ENCODE results near the gene PTPDC1.
"Not testable (repeated sequence)": the region's sequence is repeated elsewhere in the genome, so short reads cannot be mapped to it uniquely, and the experiment has no call there.

The PTPDC1 gene

GRCh38 chr9:94101162-94101853 is 17.0 kb downstream of the PTPDC1 start:
- CTCF ChIA-PET, result no interaction called here

DNA sequence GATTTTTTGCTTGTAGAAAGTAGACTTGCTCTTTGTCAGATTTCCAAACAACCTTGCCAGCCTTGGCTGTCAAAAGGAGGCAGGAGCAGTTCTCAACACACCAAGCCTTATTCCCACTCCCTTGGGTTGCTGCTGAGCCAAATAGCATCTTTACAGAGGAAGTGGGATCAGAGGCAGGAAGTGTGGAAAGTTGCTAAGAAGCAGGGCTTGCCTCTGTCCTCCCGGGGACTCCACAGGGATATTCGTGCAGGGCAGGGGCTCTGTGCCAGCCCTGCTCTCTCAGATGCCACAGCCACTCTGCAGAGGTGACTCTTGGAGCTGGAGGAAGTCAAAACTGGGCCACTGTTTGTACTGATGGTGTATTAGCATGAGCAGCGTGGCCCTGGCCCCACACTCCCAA is 24.3 kb downstream of the PTPDC1 start:
- ChIA-PET CTCF (no interaction called here), POLR2A (no interaction called here)
- no peak for DNase-seq (ENCODE audit: extremely low spot score)
- TF ChIP-seq HDGF (IDR thresholded peaks at IDR 0.05; ENCODE audit: borderline replicate concordance) (no peak), NFRKB (IDR thresholded peaks at IDR 0.05) (no peak), L3MBTL2 (conservative IDR thresholded peaks at IDR 0.05) (no peak), FOXA1 (IDR thresholded peaks at IDR 0.05) (no peak), TARDBP (IDR thresholded peaks at IDR 0.05) (no peak), SUZ12 (IDR thresholded peaks at IDR 0.05) (no peak), ZNF384 (IDR thresholded peaks at IDR 0.05) (no peak), SP1 (IDR thresholded peaks at IDR 0.05) (no peak), FOXK2 (IDR thresholded peaks at IDR 0.05) (no peak), CTBP1 (IDR thresholded peaks at IDR 0.05; ENCODE audit: borderline replicate concordance) (no peak), ELF4 (IDR thresholded peaks at IDR 0.05) (no peak)

More at GRCh38 chr9:94101162-94101853, 17.0 kb downstream of the PTPDC1 start:
- no peak for TF ChIP-seq L3MBTL2 (conservative IDR thresholded peaks at IDR 0.05)
- TF ChIP-seq CTBP1 (IDR thresholded peaks at IDR 0.05; ENCODE audit: borderline replicate concordance), result no peak
- no peak for TF ChIP-seq ARNT (IDR thresholded peaks at IDR 0.05)
- no peak for TF ChIP-seq LEF1 (IDR thresholded peaks at IDR 0.05; ENCODE audit: borderline replicate concordance)
- no peak for TF ChIP-seq FOXM1 (IDR thresholded peaks at IDR 0.05; ENCODE audit: borderline replicate concordance)
- TF ChIP-seq HDGF (IDR thresholded peaks at IDR 0.05; ENCODE audit: borderline replicate concordance), result no peak
- POLR2A ChIA-PET, result no interaction called here
- DNase-seq (ENCODE audit: extremely low spot score), result no peak

DNA sequence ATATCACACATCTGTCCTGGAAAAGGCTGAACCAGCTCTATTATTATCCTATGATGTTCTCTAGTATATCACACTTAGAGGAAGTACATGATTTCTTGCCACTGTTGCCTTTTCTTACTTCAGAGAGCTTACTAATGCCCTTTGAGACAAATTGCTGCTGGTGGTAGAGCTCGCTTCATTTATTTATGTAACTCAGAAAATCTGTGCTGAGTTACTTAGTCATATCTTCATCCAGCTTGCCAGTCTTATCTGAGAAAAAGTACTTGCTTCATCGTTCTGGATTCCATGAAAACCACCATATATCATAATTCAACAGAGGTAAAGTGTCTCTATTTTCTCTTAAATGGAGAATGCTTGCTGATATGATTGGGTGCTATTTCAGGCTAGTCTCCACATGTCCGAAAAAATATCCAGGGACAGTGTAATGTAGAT is 26.6 kb downstream of the PTPDC1 start:
- POLR2A ChIA-PET, result interaction anchor here (1.3 kb wide), 1 partner anchor 55 kb away, joined by 6 read pairs; no protein-coding TSS in a partner anchor
- CTCF ChIA-PET, result no interaction called here
- TF ChIP-seq FOXA1 (IDR thresholded peaks at IDR 0.05), result no peak
- no peak for TF ChIP-seq ELF4 (IDR thresholded peaks at IDR 0.05)
- no peak for TF ChIP-seq FOXM1 (IDR thresholded peaks at IDR 0.05; ENCODE audit: borderline replicate concordance)
- TF ChIP-seq CTBP1 (IDR thresholded peaks at IDR 0.05; ENCODE audit: borderline replicate concordance), result no peak
- TF ChIP-seq PKNOX1 (IDR thresholded peaks at IDR 0.05), result no peak
- no peak for TF ChIP-seq BHLHE40 (IDR thresholded peaks at IDR 0.05; ENCODE audit: borderline replicate concordance)
- no peak for TF ChIP-seq TARDBP (IDR thresholded peaks at IDR 0.05)
- TF ChIP-seq ZNF384 (IDR thresholded peaks at IDR 0.05), result no peak
- TF ChIP-seq FOXK2 (IDR thresholded peaks at IDR 0.05), result no peak
- no peak for TF ChIP-seq L3MBTL2 (conservative IDR thresholded peaks at IDR 0.05)
- no peak for TF ChIP-seq ARNT (IDR thresholded peaks at IDR 0.05)
- TF ChIP-seq SUZ12 (IDR thresholded peaks at IDR 0.05), result no peak
- DNase-seq (ENCODE audit: extremely low spot score), result no peak

- POLR2A ChIA-PET, result no interaction called here
- DNase-seq (ENCODE audit: extremely low spot score), result no peak
- CTCF ChIA-PET, result interaction anchor here (1.0 kb wide), 1 partner anchor 54 kb away, joined by 4 read pairs; no protein-coding TSS in a partner anchor
- TF ChIP-seq LEF1 (IDR thresholded peaks at IDR 0.05; ENCODE audit: borderline replicate concordance), result no peak
- no peak for TF ChIP-seq L3MBTL2 (conservative IDR thresholded peaks at IDR 0.05)
- TF ChIP-seq FOXK2 (IDR thresholded peaks at IDR 0.05), result no peak
- 0 out of 2 replicates have a peak, but pooled peaks have one; percentile 10 for TF ChIP-seq PKNOX1 (IDR thresholded peaks at IDR 0.05)
- no peak for TF ChIP-seq SUZ12 (IDR thresholded peaks at IDR 0.05)
Observed at GRCh38 chr9:94111446-94111845, 27.2 kb downstream of the PTPDC1 start.

DNA sequence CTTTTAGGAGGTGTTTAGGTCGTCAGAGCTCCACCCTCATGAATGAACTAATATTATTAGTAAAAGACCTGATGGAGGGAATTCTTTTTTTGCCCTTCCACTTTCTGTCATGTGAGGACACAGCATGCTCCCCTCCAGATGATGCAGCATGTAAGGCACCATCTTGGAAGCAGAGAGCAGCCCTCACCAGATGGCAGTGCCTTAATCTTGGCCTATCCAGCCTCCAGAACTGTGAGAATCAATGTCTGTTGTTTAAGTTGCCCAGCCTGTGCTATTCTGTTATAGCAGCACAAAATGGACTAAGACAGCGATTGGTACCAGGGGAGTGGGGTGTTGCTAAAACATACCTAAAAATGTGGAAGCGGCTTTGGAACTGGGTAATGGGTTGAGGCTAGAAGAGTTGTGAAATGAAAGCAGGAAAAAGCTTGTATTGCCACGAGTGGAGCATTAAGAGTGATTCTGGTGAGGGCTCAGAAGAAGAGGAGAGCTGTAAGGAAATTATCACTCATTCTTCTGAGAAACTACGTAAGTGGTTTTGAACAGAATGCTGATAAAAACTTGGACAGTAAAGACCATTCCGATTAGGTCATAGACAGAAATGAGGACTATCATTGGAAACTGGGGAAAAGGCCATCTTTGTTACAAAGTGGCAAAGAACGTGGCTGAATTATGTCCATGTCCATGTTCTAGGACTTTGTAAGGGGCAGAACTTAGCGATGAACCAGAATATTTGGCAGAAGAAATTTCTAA is 28.6 kb downstream of the PTPDC1 start:
- DNase-seq (ENCODE audit: extremely low spot score), result no peak
- TF ChIP-seq TARDBP (IDR thresholded peaks at IDR 0.05), result no peak
- no peak for TF ChIP-seq HDGF (IDR thresholded peaks at IDR 0.05; ENCODE audit: borderline replicate concordance)
- TF ChIP-seq ELF4 (IDR thresholded peaks at IDR 0.05), result no peak
- TF ChIP-seq CTBP1 (IDR thresholded peaks at IDR 0.05; ENCODE audit: borderline replicate concordance), result no peak
- TF ChIP-seq SUZ12 (IDR thresholded peaks at IDR 0.05), result no peak
- TF ChIP-seq FOXM1 (IDR thresholded peaks at IDR 0.05; ENCODE audit: borderline replicate concordance), result no peak
- TF ChIP-seq PKNOX1 (IDR thresholded peaks at IDR 0.05), result no peak
- TF ChIP-seq FOXA1 (IDR thresholded peaks at IDR 0.05), result no peak
- TF ChIP-seq LEF1 (IDR thresholded peaks at IDR 0.05; ENCODE audit: borderline replicate concordance), result no peak
- CTCF ChIA-PET, result interaction anchor here (0.6 kb wide), 1 partner anchor 1469 kb away, joined by 5 read pairs; no protein-coding TSS in a partner anchor
- POLR2A ChIA-PET, result no interaction called here

GRCh38 chr9:94120088-94120487 is 35.8 kb downstream of the PTPDC1 start:
- POLR2A ChIA-PET, result interaction anchor here (0.9 to 1.5 kb wide), 2 partner anchors 46 to 94 kb away, joined by 3 to 4 read pairs; no protein-coding TSS in a partner anchor
- DNase-seq (ENCODE audit: extremely low spot score); CTCF ChIA-PET: not testable (repeated sequence)

Data from HEK293T (cell line).